ENCODE data around the gene ZNF318. TPM values are rescaled to one million over a fixed set of nuclear protein-coding genes. Genes with fewer than 3 reads are reported as not detected.
A peak's percentile ranks its signal among the peaks of the same experiment; 100 is the strongest.
"Not testable (repeated sequence)": the region's sequence is repeated elsewhere in the genome, so short reads cannot be mapped to it uniquely, and the experiment has no call there.

ZNF318 gene
- total RNA-seq, 1 donor from 2014 or later = 23.2 TPM

DNA sequence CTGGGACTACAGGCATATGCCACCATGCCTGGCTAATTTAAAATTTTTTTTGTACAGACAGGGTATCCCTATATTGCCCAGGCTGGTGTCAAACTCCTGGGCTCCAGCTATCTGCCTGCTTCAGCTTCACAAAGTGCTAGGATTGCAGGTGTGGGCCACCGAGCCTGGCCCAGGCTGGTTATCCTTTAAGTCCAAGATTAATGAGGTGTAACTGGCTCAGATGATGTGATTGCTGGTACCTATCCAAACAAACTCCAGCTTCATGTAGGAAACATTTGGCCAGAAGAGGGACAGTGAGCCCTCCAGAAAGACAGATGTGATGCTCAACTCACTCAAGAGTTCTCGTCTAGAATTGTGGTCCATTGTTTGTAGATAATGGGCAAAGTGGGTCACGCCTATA is 9.2 kb upstream of the ZNF318 start:
- H3K9me3 Mint-ChIP-seq (ENCODE audit: low read depth) = no peaks in the 10 kb centered on the region
- peaks cover 15% of the 10 kb centered on the region for H3K27me3 Mint-ChIP-seq
- TF ChIP-seq CTCF (IDR thresholded peaks at IDR 0.05; ENCODE audit: unreplicated experiment) = no peak
- no peak overlapping the region for H3K27ac Mint-ChIP-seq
- no peak for DNase-seq (ENCODE audit: low spot score, unreplicated experiment)
- H3K36me3 Mint-ChIP-seq (ENCODE audit: insufficient read depth) = no peaks in the 10 kb centered on the region
- H3K4me1 Mint-ChIP-seq (ENCODE audit: low read depth) = no peaks in the 10 kb centered on the region
- no peak overlapping the region for H3K4me3 Mint-ChIP-seq (ENCODE audit: low read depth)

DNA sequence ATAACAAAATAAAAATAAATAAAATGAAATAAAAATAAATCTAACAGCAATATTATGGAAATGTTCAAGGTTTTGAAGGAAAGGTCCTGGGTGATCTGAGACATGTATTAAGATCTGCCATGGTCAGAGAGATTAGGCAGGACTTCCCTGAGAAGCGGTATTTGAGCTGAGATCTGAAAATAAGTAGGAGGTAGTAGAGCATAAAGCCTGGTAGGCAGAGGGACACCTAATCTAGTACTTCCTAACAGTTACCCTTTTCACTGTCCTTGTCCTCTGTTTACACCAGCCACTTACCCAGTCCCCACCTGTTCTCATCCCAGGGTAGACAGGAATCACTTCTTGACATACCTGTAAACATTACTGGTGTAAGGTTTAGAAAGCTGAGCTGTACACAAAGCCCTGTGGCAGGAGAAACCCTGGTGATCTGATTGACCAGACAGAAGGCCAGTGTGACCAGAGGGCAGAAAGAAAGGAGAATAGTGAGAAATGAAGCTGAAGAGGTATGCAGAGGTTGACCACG is 8.3 kb upstream of the ZNF318 start:
- no peak for TF ChIP-seq CTCF (IDR thresholded peaks at IDR 0.05; ENCODE audit: unreplicated experiment)
- peaks cover 15% of the 10 kb centered on the region for H3K27me3 Mint-ChIP-seq

DNA sequence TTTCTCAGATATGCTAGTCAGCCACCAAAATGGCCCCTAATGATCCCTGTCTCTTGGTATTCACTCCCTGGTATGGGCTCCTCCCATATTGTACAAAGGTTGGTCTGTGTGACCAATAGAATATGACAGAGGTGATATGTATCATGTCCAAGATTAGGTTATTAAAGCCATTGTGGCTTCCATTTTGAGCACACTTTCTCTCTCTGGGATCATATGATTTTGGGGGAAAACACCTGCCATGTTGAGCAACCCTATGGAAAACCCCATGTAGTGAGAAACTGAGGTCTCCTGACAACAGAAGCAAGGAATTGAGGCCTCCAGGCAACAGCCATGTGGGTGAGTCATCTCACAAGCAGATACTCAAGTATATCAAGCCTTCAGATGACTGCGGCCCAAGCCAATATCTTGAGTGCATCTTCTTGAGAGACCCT is 7.1 kb upstream of the ZNF318 start:
- H3K9me3 Mint-ChIP-seq (ENCODE audit: low read depth) = no peaks in the 10 kb centered on the region
- no peaks in the 10 kb centered on the region for H3K36me3 Mint-ChIP-seq (ENCODE audit: insufficient read depth)
- no peak for DNase-seq (ENCODE audit: low spot score, unreplicated experiment)
- no peak for TF ChIP-seq CTCF (IDR thresholded peaks at IDR 0.05; ENCODE audit: unreplicated experiment)
- H3K4me3 Mint-ChIP-seq (ENCODE audit: low read depth) = no peak overlapping the region
- H3K4me1 Mint-ChIP-seq (ENCODE audit: low read depth) = no peaks in the 10 kb centered on the region
- H3K27me3 Mint-ChIP-seq = peaks cover 13% of the 10 kb centered on the region
- no peak overlapping the region for H3K27ac Mint-ChIP-seq

More for the DNA sequence above, 8.3 kb upstream of the ZNF318 start:
- H3K36me3 Mint-ChIP-seq (ENCODE audit: insufficient read depth) = no peaks in the 10 kb centered on the region
- H3K27ac Mint-ChIP-seq = no peak overlapping the region
- no peak overlapping the region for H3K4me3 Mint-ChIP-seq (ENCODE audit: low read depth)
- DNase-seq (ENCODE audit: low spot score, unreplicated experiment) = no peak
- no peaks in the 10 kb centered on the region for H3K9me3 Mint-ChIP-seq (ENCODE audit: low read depth)
- H3K4me1 Mint-ChIP-seq (ENCODE audit: low read depth) = no peaks in the 10 kb centered on the region

DNA sequence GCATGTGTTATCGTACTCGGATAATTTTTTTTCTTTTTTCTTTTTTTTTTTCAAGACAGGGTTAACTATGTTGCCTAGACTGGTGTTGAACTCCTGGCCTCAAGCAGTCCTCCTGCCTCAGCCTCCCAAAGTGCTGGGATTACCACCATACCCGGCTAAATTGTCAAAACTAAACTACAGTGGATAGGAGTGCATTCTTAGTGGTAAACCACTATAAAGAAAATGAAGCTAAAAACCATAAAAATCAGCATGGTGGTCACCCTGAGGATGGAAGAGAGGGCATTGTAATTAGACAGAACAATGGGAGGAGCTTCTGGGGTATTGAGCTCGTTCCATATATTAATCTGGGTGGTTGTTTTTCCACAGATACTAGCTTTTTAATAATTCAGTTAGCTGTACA is 6.2 kb upstream of the ZNF318 start:
- H3K4me3 Mint-ChIP-seq (ENCODE audit: low read depth) = no peak overlapping the region
- H3K36me3 Mint-ChIP-seq (ENCODE audit: insufficient read depth) = no peaks in the 10 kb centered on the region
- H3K4me1 Mint-ChIP-seq (ENCODE audit: low read depth) = no peaks in the 10 kb centered on the region
- no peak overlapping the region for H3K27ac Mint-ChIP-seq
- H3K9me3 Mint-ChIP-seq (ENCODE audit: low read depth) = no peaks in the 10 kb centered on the region
- H3K27me3 Mint-ChIP-seq = peaks cover 8% of the 10 kb centered on the region
- no peak for DNase-seq (ENCODE audit: low spot score, unreplicated experiment)
- no peak for TF ChIP-seq CTCF (IDR thresholded peaks at IDR 0.05; ENCODE audit: unreplicated experiment)

DNA sequence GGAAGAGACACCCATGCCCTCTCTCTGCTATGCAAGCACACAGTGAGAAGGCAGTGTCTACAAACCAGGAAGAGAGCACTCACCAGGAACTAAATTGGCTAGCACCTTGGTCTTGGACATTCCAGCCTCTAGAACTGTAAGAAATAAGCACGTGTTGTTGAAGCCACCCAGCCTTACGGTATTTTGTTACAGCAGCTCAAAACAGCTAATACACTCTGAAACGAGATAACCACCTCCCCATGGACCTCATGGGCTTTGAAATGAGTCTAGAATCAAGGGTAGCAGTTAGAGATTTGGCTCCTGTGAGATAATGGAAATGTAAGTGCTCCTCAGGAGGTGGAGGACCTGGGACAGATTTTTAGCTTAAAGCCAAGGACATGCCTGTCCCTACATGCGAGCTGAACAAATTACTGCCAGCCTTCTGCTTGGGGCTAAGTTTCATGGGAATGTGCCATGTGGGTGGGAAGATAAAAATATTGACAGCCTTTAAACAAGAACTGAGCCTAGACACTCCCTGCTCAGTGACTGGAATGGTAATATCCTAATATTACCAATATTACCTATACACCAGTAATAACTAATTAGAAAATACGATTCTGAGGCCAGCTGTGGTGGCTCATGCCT is 3.9 kb upstream of the ZNF318 start:
- Mint-ChIP-seq H3K4me3 (ENCODE audit: low read depth) (no peak overlapping the region), H3K4me1 (ENCODE audit: low read depth) (peaks cover under 1% of the 10 kb centered on the region), H3K36me3 (ENCODE audit: insufficient read depth) (no peaks in the 10 kb centered on the region), H3K9me3 (ENCODE audit: low read depth) (no peaks in the 10 kb centered on the region), H3K27me3 (no peaks in the 10 kb centered on the region), H3K27ac (no peak overlapping the region)
- DNase-seq (ENCODE audit: low spot score, unreplicated experiment) = no peak
- TF ChIP-seq CTCF (IDR thresholded peaks at IDR 0.05; ENCODE audit: unreplicated experiment) = no peak

- not testable (repeated sequence) for H3K36me3 Mint-ChIP-seq (ENCODE audit: insufficient read depth); DNase-seq (ENCODE audit: low spot score, unreplicated experiment); H3K9me3 Mint-ChIP-seq (ENCODE audit: low read depth); H3K27me3 Mint-ChIP-seq
- Mint-ChIP-seq H3K4me3 (ENCODE audit: low read depth) (peak overlapping the region; percentile 77), H3K27ac (peak overlapping the region; percentile 91), H3K4me1 (ENCODE audit: low read depth) (peaks cover 11% of the 10 kb centered on the region)
These were observed 645 bp upstream of the ZNF318 start for GRCh38 chr6:43370003-43370580.
